Measurements from ENCODE around the gene PLA2G5. TPM values are rescaled to one million over a fixed set of nuclear protein-coding genes. Genes with fewer than 3 reads are reported as not detected.
"Not testable (repeated sequence)": the region's sequence is repeated elsewhere in the genome, so short reads cannot be mapped to it uniquely, and the experiment has no call there.

The PLA2G5 gene, protein sequence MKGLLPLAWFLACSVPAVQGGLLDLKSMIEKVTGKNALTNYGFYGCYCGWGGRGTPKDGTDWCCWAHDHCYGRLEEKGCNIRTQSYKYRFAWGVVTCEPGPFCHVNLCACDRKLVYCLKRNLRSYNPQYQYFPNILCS
- 1 to 10 TPM in 1 of 2 donors, under 1 TPM in 1; 0.52 to 5.9 TPM for total RNA-seq

DNA sequence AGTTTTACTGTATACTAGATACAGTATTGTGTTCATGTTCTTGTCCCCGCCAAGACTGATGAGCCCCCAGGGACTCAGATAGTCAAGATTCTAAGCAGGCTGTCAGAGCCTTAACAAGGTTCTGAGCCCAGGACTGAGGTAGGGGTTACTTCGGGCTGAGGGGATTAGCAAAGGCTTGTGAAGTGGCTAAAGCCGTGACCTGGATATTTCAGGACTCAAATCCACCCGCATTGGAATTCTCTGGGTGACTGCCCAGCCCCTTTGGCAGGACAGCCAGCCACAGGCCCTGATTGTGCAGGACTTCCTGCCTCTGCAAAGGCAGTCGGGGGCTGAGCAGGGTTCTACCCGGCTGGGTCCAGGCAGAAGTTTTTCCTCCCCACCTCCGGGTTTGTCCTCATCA is at the start of gene PLA2G5:
PLA2G5 (plus strand) TSS at position 321 of the 400 bp plus-strand sequence. CDS start 14,637 bp downstream, outside the sequence.
- peak; percentile 16 to 42 (median 21) for DNase-seq
- Histone ChIP-seq H3K9me3 (no peaks in the 10 kb centered on the region), H3K4me3 (no peak within 1 kb of the TSS), H3K27ac (no peak within 1 kb of the TSS), H3K4me1 (no peaks in the 10 kb centered on the region), H3K36me3 (replicated peaks in 1 of 2; ENCODE audit: insufficient read depth in 1 of 2, low read depth in 2 of 2) (no peaks in the 10 kb centered on the region), H3K27me3 (no peaks in the 10 kb centered on the region)
- no peak for TF ChIP-seq POLR2A (IDR thresholded peaks at IDR 0.05)
- TF ChIP-seq, protein P1, sequence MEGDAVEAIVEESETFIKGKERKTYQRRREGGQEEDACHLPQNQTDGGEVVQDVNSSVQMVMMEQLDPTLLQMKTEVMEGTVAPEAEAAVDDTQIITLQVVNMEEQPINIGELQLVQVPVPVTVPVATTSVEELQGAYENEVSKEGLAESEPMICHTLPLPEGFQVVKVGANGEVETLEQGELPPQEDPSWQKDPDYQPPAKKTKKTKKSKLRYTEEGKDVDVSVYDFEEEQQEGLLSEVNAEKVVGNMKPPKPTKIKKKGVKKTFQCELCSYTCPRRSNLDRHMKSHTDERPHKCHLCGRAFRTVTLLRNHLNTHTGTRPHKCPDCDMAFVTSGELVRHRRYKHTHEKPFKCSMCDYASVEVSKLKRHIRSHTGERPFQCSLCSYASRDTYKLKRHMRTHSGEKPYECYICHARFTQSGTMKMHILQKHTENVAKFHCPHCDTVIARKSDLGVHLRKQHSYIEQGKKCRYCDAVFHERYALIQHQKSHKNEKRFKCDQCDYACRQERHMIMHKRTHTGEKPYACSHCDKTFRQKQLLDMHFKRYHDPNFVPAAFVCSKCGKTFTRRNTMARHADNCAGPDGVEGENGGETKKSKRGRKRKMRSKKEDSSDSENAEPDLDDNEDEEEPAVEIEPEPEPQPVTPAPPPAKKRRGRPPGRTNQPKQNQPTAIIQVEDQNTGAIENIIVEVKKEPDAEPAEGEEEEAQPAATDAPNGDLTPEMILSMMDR (IDR thresholded peaks at IDR 0.05): no peak
- ATAC-seq: peak; percentile 4
- intact Hi-C loops (cut with DNase I): no loop called here
- WGBS, 2 donors: 34 to 58% methylated on average over 4 to 7 of the region's 7 CpGs

DNA sequence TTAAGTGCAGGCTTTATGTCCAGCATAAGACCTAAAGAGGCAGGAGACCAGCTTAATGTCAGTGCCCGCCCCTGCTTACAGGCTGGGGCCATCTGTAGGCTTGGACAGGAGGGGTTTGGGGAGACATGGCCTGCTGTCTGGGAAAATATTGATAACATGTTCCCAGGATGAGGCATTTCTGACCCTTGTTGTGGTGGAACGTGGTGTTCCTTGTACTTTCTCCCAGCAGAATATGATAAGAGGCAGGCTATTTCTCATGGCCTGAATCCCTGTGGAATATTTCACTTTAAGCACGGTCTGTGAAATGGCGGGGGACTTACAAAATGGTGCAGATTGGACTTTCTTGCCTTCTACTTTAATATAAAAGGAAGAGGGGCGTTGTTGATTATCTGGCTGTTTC is 41.9 kb upstream of the PLA2G5 start:
- Histone ChIP-seq H3K4me3 (no peak overlapping the region), H3K4me1 (no peaks in the 10 kb centered on the region), H3K27me3 (no peaks in the 10 kb centered on the region), H3K9me3 (peaks cover 0 to 6% (median 0%) of the 10 kb centered on the region in 3 donors), H3K27ac (no peak overlapping the region), H3K36me3 (replicated peaks in 1 of 2; ENCODE audit: insufficient read depth in 1 of 2, low read depth in 2 of 2) (no peaks in the 10 kb centered on the region)
- DNase-seq (no peak), ATAC-seq (no peak)
- 76 to 81% methylated on average over 5 of the region's 5 CpGs for WGBS, 2 donors
- TF ChIP-seq, protein P1 (IDR thresholded peaks at IDR 0.05): no peak
- no peak for TF ChIP-seq POLR2A (IDR thresholded peaks at IDR 0.05)
- intact Hi-C loops (cut with DNase I): no loop called here

DNA sequence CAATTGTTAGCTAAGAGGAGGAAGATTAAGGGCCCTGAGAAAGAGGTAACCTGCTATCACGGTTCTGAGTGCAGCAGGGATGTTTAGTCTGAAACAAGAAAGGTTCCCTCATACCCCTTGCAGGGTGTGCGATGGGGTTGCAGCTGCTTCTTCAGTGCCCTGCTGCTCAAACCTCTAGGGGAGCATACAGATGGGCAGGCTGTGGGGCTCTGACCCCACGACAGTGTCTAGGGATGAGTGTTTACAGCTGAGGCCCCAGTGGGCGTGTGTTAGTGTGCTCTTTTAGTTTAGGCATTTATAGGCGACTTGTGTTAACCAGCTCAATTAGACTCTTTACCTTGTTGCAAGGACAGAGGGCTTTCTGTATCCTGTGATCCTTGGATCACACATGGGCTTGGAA is 41.3 kb upstream of the PLA2G5 start:
- H3K27ac ChIP-seq: no peak overlapping the region
- H3K4me3 ChIP-seq: no peak overlapping the region
- WGBS, 2 donors: 55 to 71% methylated on average over 5 of the region's 5 CpGs

DNA sequence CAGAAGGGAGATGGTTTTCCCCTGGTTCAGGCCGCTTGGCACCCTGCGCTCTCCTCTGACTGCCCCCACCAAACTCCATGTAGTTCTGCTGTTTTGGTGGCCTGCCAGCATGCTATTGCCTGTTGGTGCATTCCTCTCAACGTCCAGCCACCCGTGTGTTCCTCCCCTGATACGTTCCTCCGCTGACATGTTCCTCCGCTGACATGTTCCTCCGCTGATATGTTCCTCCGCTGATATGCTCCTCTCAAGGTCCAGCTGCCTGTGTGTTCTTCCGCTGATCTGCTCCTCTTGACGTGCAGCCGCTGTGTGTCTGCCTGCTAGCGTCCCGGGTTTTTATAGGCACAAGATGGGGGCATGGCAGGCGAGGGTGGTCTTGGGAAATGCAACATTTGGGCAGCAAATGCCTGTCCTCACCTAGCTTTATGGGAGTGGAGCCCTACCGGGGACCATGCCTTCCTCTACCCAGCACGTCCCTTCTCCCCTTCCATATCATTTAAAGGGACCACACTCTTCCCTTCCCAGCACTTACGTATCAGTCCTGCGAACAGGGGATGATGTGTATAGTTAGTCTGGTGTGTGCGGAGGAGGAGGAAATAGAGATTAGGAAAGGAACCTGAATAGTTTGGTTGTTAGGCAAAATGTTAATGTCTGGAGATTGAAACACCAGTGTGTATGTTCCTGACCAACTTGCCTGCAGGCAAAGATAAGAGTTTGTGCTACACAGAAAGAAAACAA is 40.6 kb upstream of the PLA2G5 start:
- DNase-seq: no peak
- no peaks in the 10 kb centered on the region for H3K4me1 ChIP-seq

More for the DNA sequence above, 41.3 kb upstream of the PLA2G5 start:
- Histone ChIP-seq H3K4me1 (no peaks in the 10 kb centered on the region), H3K9me3 (peaks cover 0 to under 1% (median 0%) of the 10 kb centered on the region in 3 donors), H3K27me3 (no peaks in the 10 kb centered on the region), H3K36me3 (replicated peaks in 1 of 2; ENCODE audit: insufficient read depth in 1 of 2, low read depth in 2 of 2) (no peaks in the 10 kb centered on the region)
- TF ChIP-seq, protein P1 (IDR thresholded peaks at IDR 0.05): no peak
- TF ChIP-seq POLR2A (IDR thresholded peaks at IDR 0.05): no peak
- intact Hi-C loops (cut with DNase I): no loop called here
- no peak for DNase-seq
- no peak for ATAC-seq

DNA sequence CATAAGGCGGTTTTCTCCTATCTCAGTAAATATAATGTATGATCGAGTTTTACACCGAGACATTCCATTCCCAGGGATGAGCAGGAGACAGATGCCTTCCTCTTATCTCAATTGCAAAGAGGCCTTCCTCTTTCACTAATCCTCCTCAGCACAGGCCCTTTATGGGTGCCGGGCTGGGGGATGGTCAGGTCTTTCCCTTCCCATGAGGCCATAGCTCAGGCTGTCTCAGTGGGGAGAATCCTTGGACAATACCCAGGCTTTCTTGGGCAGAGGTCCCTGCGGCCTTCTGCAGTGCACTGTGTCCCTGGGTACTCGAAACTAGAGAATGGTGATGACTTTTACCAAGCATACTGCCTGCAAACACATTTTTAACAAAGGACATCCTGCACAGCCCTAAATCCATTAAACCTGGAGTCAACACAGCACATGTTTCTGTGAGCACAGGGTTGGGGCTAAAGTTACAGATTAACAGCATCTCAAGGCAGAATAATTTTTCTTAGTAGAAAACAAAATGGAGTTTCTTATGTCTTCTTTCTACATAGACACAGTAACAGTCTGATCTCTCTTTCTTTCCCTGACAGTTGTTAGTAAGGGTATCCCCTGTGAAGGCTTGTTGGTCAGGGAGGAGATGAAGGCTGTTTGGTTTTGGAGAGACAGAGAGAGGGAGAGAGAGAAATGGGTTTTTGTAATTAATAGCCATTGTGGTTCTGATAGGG is 39.4 kb upstream of the PLA2G5 start:
- H3K36me3 ChIP-seq (replicated peaks in 1 of 2; ENCODE audit: insufficient read depth in 1 of 2, low read depth in 2 of 2): not testable (repeated sequence)

More for the DNA sequence above, 40.6 kb upstream of the PLA2G5 start:
- no peaks in the 10 kb centered on the region for H3K9me3 ChIP-seq
- TF ChIP-seq POLR2A (IDR thresholded peaks at IDR 0.05): no peak
- TF ChIP-seq, protein P1 (IDR thresholded peaks at IDR 0.05): no peak
- no peaks in the 10 kb centered on the region for H3K27me3 ChIP-seq
- 68 to 77% methylated on average over 20 of the region's 20 CpGs for WGBS, 2 donors
- no peak overlapping the region for H3K4me3 ChIP-seq
- no peak for ATAC-seq
- no peaks in the 10 kb centered on the region for H3K36me3 ChIP-seq (replicated peaks in 1 of 2; ENCODE audit: insufficient read depth in 1 of 2, low read depth in 2 of 2)
- no peak overlapping the region for H3K27ac ChIP-seq
- intact Hi-C loops (cut with DNase I): no loop called here

More for the DNA sequence above, 39.4 kb upstream of the PLA2G5 start:
- H3K4me3 ChIP-seq; ATAC-seq; H3K9me3 ChIP-seq; H3K27me3 ChIP-seq; H3K27ac ChIP-seq; H3K4me1 ChIP-seq; intact Hi-C loops (cut with DNase I); DNase-seq: not testable (repeated sequence)
- WGBS, 2 donors: 78 to 80% methylated on average over 6 of the region's 6 CpGs

All from body of pancreas (tissue), 4 donors.